ENCODE results near the gene APMAP.

APMAP gene

DNA sequence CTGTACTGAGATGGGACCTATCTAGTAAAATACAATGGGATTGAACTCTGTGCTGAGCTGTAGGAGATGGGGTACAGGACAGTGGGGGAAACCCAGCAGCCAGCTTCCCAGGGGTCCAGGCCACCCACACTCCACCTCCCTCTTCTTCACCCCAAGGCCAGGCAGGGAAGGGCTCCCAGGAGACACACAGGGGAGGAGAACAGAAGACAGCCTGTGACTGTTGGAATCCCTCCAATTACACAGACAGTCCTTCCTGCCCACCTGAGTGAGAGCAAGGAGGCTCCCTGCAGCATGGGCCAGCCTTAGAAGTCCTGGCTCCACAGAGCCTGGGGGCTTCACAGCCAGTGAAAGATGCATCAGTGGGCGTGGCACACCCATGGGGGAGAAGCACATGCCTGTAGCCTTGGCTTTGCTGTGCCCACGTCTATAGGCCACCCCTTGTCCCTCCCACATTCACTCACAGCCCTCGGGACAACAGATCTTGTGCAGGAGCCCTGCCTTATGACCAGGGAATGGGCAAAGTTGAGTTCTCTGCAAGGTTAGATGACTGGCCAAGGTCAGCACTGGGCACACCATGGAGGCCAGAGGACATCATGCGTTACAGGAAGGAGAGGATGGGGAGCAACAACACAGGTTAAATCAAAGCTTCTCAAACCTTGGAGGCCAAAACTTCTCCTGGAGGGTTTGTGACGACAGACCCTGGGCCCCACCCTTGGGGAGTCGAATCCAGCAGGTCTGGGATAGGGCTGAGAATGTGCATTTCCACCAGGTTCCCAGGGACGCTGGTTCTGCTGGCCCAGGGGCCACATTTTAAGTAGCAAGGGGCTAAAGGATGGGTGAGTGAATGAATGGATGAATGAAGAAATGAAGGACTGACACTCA is 55.8 kb downstream of the APMAP start:
- Histone ChIP-seq H3K4me3 (ENCODE audit: low read depth, low read length) (no peak overlapping the region), H3K36me3 (ENCODE audit: control insufficient read depth in 2 of 2, insufficient read depth in 1 of 2, low read length in 2 of 2) (no peaks in the 10 kb centered on the region), H3K27ac (ENCODE audit: extremely low read depth, low read depth, low read length) (no peak overlapping the region), H3K9me3 (ENCODE audit: control insufficient read depth, insufficient read depth, low read depth, low read length) (no peaks in the 10 kb centered on the region), H3K4me1 (ENCODE audit: control insufficient read depth, insufficient read depth, low read length) (no peaks in the 10 kb centered on the region)
- CTCF ChIA-PET = no interaction called here
- TF ChIP-seq KLF16 (tag by site-specific recombination; IDR thresholded peaks at IDR 0.05) (no peak), SETDB1 (IDR thresholded peaks at IDR 0.05; ENCODE audit: insufficient read length, low read length) (no peak), ZNF10 (tag by site-specific recombination; IDR thresholded peaks at IDR 0.05) (no peak), SCRT1 (tag by site-specific recombination; IDR thresholded peaks at IDR 0.05; ENCODE audit: borderline replicate concordance) (no peak), ZNF521 (tag by site-specific recombination; IDR thresholded peaks at IDR 0.05) (no peak), BCL11A (tag by site-specific recombination; IDR thresholded peaks at IDR 0.05; ENCODE audit: low read depth) (no peak), ZNF76 (tag by site-specific recombination; IDR thresholded peaks at IDR 0.05; ENCODE audit: borderline replicate concordance, low read depth) (no peak), RBAK (tag by site-specific recombination; IDR thresholded peaks at IDR 0.05) (no peak), TRIM28 (IDR thresholded peaks at IDR 0.05; ENCODE audit: borderline replicate concordance, low read length) (no peak), ZNF394 (tag by site-specific recombination; IDR thresholded peaks at IDR 0.05; ENCODE audit: borderline replicate concordance) (no peak)
- TF ChIP-seq, protein P1, sequence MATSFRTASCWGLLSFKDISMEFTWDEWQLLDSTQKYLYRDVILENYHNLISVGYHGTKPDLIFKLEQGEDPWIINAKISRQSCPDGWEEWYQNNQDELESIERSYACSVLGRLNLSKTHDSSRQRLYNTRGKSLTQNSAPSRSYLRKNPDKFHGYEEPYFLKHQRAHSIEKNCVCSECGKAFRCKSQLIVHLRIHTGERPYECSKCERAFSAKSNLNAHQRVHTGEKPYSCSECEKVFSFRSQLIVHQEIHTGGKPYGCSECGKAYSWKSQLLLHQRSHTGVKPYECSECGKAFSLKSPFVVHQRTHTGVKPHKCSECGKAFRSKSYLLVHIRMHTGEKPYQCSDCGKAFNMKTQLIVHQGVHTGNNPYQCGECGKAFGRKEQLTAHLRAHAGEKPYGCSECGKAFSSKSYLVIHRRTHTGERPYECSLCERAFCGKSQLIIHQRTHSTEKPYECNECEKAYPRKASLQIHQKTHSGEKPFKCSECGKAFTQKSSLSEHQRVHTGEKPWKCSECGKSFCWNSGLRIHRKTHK (tag by site-specific recombination; IDR thresholded peaks at IDR 0.05) = no peak
- TF ChIP-seq, protein P2, sequence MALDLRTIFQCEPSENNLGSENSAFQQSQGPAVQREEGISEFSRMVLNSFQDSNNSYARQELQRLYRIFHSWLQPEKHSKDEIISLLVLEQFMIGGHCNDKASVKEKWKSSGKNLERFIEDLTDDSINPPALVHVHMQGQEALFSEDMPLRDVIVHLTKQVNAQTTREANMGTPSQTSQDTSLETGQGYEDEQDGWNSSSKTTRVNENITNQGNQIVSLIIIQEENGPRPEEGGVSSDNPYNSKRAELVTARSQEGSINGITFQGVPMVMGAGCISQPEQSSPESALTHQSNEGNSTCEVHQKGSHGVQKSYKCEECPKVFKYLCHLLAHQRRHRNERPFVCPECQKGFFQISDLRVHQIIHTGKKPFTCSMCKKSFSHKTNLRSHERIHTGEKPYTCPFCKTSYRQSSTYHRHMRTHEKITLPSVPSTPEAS (tag by site-specific recombination; IDR thresholded peaks at IDR 0.05) = no peak
- TF ChIP-seq, protein P3, sequence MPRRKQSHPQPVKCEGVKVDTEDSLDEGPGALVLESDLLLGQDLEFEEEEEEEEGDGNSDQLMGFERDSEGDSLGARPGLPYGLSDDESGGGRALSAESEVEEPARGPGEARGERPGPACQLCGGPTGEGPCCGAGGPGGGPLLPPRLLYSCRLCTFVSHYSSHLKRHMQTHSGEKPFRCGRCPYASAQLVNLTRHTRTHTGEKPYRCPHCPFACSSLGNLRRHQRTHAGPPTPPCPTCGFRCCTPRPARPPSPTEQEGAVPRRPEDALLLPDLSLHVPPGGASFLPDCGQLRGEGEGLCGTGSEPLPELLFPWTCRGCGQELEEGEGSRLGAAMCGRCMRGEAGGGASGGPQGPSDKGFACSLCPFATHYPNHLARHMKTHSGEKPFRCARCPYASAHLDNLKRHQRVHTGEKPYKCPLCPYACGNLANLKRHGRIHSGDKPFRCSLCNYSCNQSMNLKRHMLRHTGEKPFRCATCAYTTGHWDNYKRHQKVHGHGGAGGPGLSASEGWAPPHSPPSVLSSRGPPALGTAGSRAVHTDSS (tag by site-specific recombination; IDR thresholded peaks at IDR 0.05) = no peak
- POLR2A ChIA-PET = no interaction called here

DNA sequence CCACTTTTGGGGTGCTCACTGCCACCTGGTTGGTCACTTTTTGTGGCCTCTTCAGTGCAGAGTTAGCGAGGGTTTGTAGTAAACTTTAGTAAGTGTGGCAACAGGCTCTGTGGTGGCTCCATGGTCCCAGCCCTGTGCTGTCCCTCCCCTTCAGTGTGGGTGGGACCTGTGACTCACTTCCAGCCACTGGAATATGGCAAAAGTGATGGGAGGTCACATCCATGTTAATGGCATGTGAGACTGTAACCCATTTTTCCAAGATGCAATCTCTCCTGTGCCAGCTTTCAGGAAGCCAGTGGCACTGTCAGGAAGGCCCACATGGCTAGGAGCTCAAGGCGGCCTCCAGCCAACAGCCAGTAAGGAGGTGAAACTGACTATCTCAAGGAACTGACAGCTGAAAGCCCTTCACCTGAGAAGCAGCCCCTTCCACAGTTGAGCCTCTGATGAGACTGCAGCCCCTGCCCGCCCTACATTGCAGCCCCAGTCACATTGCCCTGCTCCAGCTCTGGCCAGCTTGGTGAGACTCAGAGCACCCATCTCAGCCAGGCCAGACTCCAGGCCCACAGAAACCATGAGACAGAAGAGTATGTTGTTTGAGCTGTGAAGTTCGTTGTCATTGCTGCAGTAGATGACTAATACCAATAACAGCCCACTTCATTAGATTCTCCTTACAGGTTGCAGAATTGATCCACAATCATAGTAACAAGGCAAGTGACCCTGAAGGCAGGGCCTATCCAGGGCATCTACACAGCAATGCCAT is 56.6 kb downstream of the APMAP start:
- Histone ChIP-seq H3K4me1 (ENCODE audit: control insufficient read depth, insufficient read depth, low read length) (no peaks in the 10 kb centered on the region), H3K27ac (ENCODE audit: extremely low read depth, low read depth, low read length) (no peak overlapping the region), H3K9me3 (ENCODE audit: control insufficient read depth, insufficient read depth, low read depth, low read length) (no peaks in the 10 kb centered on the region), H3K4me3 (ENCODE audit: low read depth, low read length) (no peak overlapping the region), H3K36me3 (ENCODE audit: control insufficient read depth in 2 of 2, insufficient read depth in 1 of 2, low read length in 2 of 2) (no peaks in the 10 kb centered on the region)
- POLR2A ChIA-PET = no interaction called here
- TF ChIP-seq, protein P4, sequence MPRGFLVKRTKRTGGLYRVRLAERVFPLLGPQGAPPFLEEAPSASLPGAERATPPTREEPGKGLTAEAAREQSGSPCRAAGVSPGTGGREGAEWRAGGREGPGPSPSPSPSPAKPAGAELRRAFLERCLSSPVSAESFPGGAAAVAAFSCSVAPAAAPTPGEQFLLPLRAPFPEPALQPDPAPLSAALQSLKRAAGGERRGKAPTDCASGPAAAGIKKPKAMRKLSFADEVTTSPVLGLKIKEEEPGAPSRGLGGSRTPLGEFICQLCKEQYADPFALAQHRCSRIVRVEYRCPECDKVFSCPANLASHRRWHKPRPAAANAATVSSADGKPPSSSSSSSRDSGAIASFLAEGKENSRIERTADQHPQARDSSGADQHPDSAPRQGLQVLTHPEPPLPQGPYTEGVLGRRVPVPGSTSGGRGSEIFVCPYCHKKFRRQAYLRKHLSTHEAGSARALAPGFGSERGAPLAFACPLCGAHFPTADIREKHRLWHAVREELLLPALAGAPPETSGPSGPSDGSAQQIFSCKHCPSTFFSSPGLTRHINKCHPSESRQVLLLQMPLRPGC (tag by site-specific recombination; IDR thresholded peaks at IDR 0.05) = no peak
- CTCF ChIA-PET = no interaction called here

Data from HEK293 (cell line).